K562 treated with DMSO at 1 percent for 24 hours (cell line): Measurements from ENCODE around the gene OR51Q1. TPM values are rescaled to one million over a fixed set of nuclear protein-coding genes. Genes with fewer than 3 reads are reported as not detected.

Source experiments
- total RNA-seq: library from RNA; unstranded; fragments of 300-600 nt; gene quantifications from 2 replicates; pipeline ENCODE4 v1.2.3, GENCODE V29; 2022; ENCODE audit warnings: low read depth; ENCODE audit not compliant: insufficient read depth

Gene OR51Q1
- total RNA-seq, result not detected in 2 replicates

DNA sequence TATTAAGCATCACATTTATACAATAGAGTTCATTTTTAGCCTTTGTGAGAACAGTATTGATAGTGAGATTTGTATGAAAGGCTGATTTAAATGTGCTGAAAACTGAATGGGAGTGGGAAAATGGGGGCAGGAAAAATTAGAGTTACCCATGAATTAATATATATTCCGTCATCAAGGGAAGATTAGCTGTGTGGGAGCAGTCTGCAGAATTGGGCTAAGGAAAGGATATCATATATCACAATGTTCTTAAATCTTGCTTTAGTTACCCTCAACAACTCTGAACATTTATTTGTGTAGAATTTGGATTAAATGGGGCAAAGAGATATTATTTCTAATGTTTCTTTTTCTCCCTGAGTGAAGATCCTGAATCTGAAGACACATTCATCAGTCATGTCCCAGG lies at the start of gene OR51Q1:
Gene OR51Q1 (plus strand): TSS at position 301 of the 400 bp plus-strand sequence. CDS start 90 bp downstream, at position 391.

GRCh38 chr11:5383576-5383975 lies 38.3 kb upstream of the OR51Q1 start, which contains the start of gene OR51M1:
OR51M1 (plus strand) TSS chr11:5383812; CDS start chr11:5389399, 5,587 bp downstream.

GRCh38 chr11:5441414-5441813 lies 19.5 kb downstream of the OR51Q1 start, which contains the start of gene OR51I1:
OR51I1 (minus strand) TSS chr11:5441514; CDS start chr11:5441514, 0 bp downstream.

DNA sequence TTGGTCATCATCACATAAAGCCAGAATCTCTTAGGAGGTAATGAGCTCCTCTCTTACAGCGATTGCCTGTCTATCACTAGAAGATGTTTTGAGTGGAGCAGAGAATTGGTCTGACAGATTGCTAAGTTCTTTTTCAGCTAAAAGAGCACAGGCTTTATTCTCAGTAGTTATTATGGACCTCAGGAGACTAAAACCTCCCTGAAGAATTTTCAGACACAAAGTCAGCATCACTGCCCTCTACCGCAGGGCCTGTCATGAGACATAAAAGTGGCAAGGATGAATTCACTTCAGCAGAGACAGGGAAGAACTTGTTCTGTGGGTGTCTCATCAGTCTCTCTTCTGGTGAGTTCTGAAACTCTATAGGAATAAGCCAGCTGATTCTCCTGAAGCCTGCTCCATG lies 27.1 kb downstream of the OR51Q1 start, which contains the start of gene OR51I2:
Gene OR51I2 (plus strand): TSS at position 301 of the 400 bp plus-strand sequence. CDS start 4,166 bp downstream, outside the sequence.

Other genes starting within 250 kb of the OR51Q1 start
- not detected in 2 replicates for gene OR51V1, start 221.4 kb upstream of the OR51Q1 start, total RNA-seq
- not detected in 2 replicates for gene HBB, start 195.0 kb upstream of the OR51Q1 start, total RNA-seq
- 10.4 and 12.5 TPM in 2 replicates for gene HBD, start 187.6 kb upstream of the OR51Q1 start, total RNA-seq
- gene HBG1, start 172.3 kb upstream of the OR51Q1 start, total RNA-seq, result 397 and 400 TPM in 2 replicates
- 1,595 and 1,633 TPM in 2 replicates for gene HBG2, start 167.3 kb upstream of the OR51Q1 start, total RNA-seq
- gene HBE1, start 152.2 kb upstream of the OR51Q1 start, total RNA-seq, result 959 and 977 TPM in 2 replicates
- gene OR51B4, start 120.2 kb upstream of the OR51Q1 start, total RNA-seq, result 35.4 and 49.8 TPM in 2 replicates
- gene OR51B2, start 97.8 kb upstream of the OR51Q1 start, total RNA-seq, result 3.0 and 3.1 TPM in 2 replicates
- gene OR51B5, start 78.6 kb upstream of the OR51Q1 start, total RNA-seq, result 36.2 and 41.7 TPM in 2 replicates
- gene OR51B6, start 70.6 kb upstream of the OR51Q1 start, total RNA-seq, result not detected in 2 replicates
- not detected in 2 replicates for gene OR51M1, start 38.3 kb upstream of the OR51Q1 start, total RNA-seq
- not detected in 2 replicates for gene OR51I1, start 19.4 kb downstream of the OR51Q1 start, total RNA-seq
- not detected in 2 replicates for gene OR51I2, start 27.2 kb downstream of the OR51Q1 start, total RNA-seq
- gene OR52D1, start 66.6 kb downstream of the OR51Q1 start, total RNA-seq, result 0.61 TPM in 1 of 2 replicates, not detected in the other
- gene UBQLN3, start 87.8 kb downstream of the OR51Q1 start, total RNA-seq, result not detected in 2 replicates
- gene UBQLNL, start 94.6 kb downstream of the OR51Q1 start, total RNA-seq, result 0.80 TPM in 1 of 2 replicates, not detected in the other
- not detected in 2 replicates for gene OR52H1, start 126.4 kb downstream of the OR51Q1 start, total RNA-seq
- not detected in 2 replicates for gene OR52B6, start 158.8 kb downstream of the OR51Q1 start, total RNA-seq
- 19.3 and 20.1 TPM in 2 replicates for gene TRIM6, start 174.5 kb downstream of the OR51Q1 start, total RNA-seq
- gene TRIM34, start 202.9 kb downstream of the OR51Q1 start, total RNA-seq, result 2.4 and 4.2 TPM in 2 replicates